VCaP (cell line): ENCODE measurements around the gene ARHGAP18.
A peak's percentile ranks its signal among the peaks of the same experiment; 100 is the strongest.
"Not testable (repeated sequence)": the region's sequence is repeated elsewhere in the genome, so short reads cannot be mapped to it uniquely, and the experiment has no call there.

ENCODE experiments used
- H3K27ac ChIP-seq: fragments of 450-650 bp; 2 replicates; pipeline ENCODE4 v1.5.1; 2017
- CTCF ChIP-seq: fragments of 450-650 bp; conservative IDR thresholded peaks from 2 replicates; pipeline ENCODE4 v1.5.1; 2017; ENCODE audit warnings: mild to moderate bottlenecking, moderate library complexity

The ARHGAP18 gene

GRCh38 chr6:129578315-129578714 is 131.7 kb downstream of the ARHGAP18 start:
- no peak for TF ChIP-seq CTCF
- H3K27ac ChIP-seq, result no peak overlapping the region

DNA sequence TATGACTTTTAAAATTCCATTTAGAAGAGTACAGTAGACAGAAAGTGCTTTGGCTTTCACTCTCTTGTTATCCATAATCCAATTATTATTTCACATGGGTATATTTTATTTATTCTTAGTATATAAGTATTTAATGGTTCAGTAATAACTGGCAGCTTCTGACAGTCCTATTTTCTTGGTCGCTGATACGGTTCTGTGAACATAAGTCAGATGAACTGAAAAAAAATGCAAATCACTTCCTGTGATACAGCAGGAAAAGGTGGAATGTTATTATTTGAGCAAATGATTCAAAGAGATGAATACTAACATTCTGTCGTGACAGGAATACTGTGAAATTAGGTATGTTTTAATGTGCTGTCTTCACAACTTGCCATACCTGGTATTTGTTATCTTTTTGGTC is 132.3 kb downstream of the ARHGAP18 start:
- no peak for TF ChIP-seq CTCF

GRCh38 chr6:129576456-129576855 is 133.5 kb downstream of the ARHGAP18 start:
- TF ChIP-seq CTCF, result no peak
- no peak overlapping the region for H3K27ac ChIP-seq

More for the DNA sequence above, 132.3 kb downstream of the ARHGAP18 start:
- no peak overlapping the region for H3K27ac ChIP-seq

DNA sequence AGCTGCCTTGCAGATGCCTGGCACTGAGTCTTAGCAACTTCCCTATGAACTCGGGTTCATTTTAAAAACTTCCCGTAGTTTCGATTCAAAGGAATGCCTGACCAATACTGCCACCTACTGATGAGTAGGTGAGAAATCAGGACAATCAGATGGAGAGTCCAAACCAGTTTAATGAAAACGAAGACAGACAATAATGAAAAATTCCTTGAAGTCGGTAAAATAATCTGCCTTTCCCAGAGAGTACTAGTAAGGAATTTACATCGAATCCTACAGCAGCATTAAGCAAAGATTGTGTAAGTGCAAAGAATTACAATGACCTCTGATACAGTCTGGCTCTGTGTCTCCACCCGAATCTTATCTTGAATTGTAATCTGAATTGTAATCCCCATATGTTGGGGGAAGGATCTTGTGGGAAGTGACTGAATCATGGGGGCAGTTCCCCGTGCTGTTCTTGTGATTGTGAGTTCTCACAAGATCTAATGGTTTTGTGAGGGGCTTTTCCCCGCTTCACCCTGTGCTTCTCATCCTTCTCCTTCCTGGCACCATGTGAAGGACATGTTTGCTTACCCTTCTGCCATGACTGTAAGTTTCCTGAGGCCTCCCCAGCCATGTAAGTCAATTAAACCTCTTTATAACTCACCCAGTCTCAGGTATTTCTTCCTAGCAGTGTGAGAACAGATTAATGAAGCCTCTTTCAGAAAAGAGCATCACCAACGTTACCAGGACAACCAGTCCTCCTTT is 134.4 kb downstream of the ARHGAP18 start:
- TF ChIP-seq CTCF, result peak; percentile 79
- H3K27ac ChIP-seq, result no peak overlapping the region

DNA sequence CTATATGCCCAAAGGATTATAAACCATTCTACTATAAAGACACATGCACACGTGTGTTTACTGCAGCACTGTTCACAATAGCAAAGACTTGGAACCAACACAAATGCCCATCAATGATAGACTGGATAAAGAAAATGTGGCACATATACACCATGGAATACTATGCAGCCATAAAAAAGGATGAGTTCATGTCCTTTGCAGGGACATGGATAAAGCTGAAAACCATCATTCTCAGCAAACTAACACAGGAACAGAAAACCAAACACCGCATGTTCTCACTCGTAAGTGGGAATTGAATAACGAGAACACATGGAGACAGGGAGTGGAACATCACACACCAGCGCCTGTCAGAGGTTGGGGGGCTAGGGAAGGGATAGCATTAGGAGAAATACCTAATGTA is 135.4 kb downstream of the ARHGAP18 start:
- H3K27ac ChIP-seq, result not testable (repeated sequence)

GRCh38 chr6:129570929-129571328 is 139.0 kb downstream of the ARHGAP18 start:
- not testable (repeated sequence) for H3K27ac ChIP-seq

DNA sequence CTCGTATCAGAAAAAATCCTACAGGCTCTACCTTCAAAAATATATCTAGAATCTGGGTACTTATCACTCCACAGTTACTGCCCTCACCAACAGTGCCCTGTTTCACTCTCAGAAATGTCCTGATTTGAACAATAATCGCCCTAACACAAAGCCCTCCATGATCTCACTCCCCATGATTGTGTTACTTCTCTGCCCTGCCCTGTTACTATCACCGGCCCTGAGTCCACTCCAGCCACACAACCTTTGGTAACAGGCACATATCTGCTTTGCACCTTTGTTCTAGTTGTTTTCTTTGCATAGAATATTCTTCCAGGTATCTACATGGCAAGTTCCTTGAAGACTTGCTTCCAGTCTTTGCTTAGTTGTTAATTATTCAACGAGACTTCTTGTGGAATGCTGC is 142.0 kb downstream of the ARHGAP18 start:
- no peak for TF ChIP-seq CTCF
- no peak overlapping the region for H3K27ac ChIP-seq

- no peak overlapping the region for H3K27ac ChIP-seq
- TF ChIP-seq CTCF, result no peak; the same call in 1 of the 2 replicates
These were observed 142.6 kb downstream of the ARHGAP18 start for GRCh38 chr6:129567374-129567773.

GRCh38 chr6:129565811-129566210 is 144.2 kb downstream of the ARHGAP18 start:
- H3K27ac ChIP-seq, result no peak overlapping the region
- no peak for TF ChIP-seq CTCF
